Activated CD8-positive, alpha-beta memory T cell treated with anti-CD3 and anti-CD28 coated beads, Interleukin-2, amount 50 U/mL, for 24 hours (primary cell): ENCODE data around the gene SPATA7.
A peak's percentile ranks its signal among the peaks of the same experiment; 100 is the strongest.
"Not testable (repeated sequence)": the region's sequence is repeated elsewhere in the genome, so short reads cannot be mapped to it uniquely, and the experiment has no call there.

ENCODE experiments used
- DNase-seq: peaks from one replicate; pipeline ENCODE4 v3.0.0-alpha.2; 2020; ENCODE audit errors: extremely low read depth

Gene SPATA7

GRCh38 chr14:88385212-88386101 lies at the start of gene SPATA7:
Gene SPATA7 (plus strand): TSS chr14:88385657. CDS start chr14:88385819, 162 bp downstream.
- peak; percentile 69 for DNase-seq

- no peak for DNase-seq
Measured at GRCh38 chr14:88340357-88340756, 45.1 kb upstream of the SPATA7 start.

- no peak for DNase-seq
Measured at GRCh38 chr14:88342980-88343379, 42.5 kb upstream of the SPATA7 start.

- no peak for DNase-seq
Measured at GRCh38 chr14:88346048-88346639, 39.3 kb upstream of the SPATA7 start.

GRCh38 chr14:88348546-88348945 lies 36.9 kb upstream of the SPATA7 start:
- DNase-seq = no peak

GRCh38 chr14:88351966-88352691 lies 33.3 kb upstream of the SPATA7 start:
- no peak for DNase-seq

- DNase-seq = no peak
Measured at GRCh38 chr14:88352698-88353097, 32.8 kb upstream of the SPATA7 start.

GRCh38 chr14:88354358-88354757 lies 31.1 kb upstream of the SPATA7 start:
- DNase-seq = no peak

- DNase-seq = no peak
Measured at GRCh38 chr14:88359500-88359899, 26.0 kb upstream of the SPATA7 start.

- DNase-seq = no peak
Measured at GRCh38 chr14:88363644-88364043, 21.8 kb upstream of the SPATA7 start.

GRCh38 chr14:88364710-88365413 lies 20.6 kb upstream of the SPATA7 start:
- no peak for DNase-seq

- no peak for DNase-seq
Measured at GRCh38 chr14:88369496-88369895, 16.0 kb upstream of the SPATA7 start.

GRCh38 chr14:88379706-88380343 lies 5.6 kb upstream of the SPATA7 start:
- DNase-seq = no peak

GRCh38 chr14:88380405-88380804 lies 5.1 kb upstream of the SPATA7 start:
- DNase-seq = no peak

GRCh38 chr14:88381634-88382033 lies 3.8 kb upstream of the SPATA7 start:
- not testable (repeated sequence) for DNase-seq

GRCh38 chr14:88384718-88385117 lies 739 bp upstream of the SPATA7 start:
- no peak for DNase-seq

- no peak for DNase-seq
Measured at GRCh38 chr14:88386256-88386794, 868 bp downstream of the SPATA7 start.

- no peak for DNase-seq
Measured at GRCh38 chr14:88388741-88389282, 3.4 kb downstream of the SPATA7 start.

- DNase-seq = no peak
Measured at GRCh38 chr14:88392609-88393008, 7.2 kb downstream of the SPATA7 start.

- DNase-seq = no peak
Measured at GRCh38 chr14:88411039-88411438, 25.6 kb downstream of the SPATA7 start.

GRCh38 chr14:88417594-88417993 lies 32.1 kb downstream of the SPATA7 start:
- DNase-seq = no peak
